Esophagus squamous epithelium (tissue), 4 donors: ENCODE measurements around the gene GCNT2.

Source experiments
- CTCF ChIP-seq, 6 experiments: fragments of 450-650 bp in 4 of 6; fragments of 200-600 bp in 2 of 6; sonication (generic) in 2 of 6; IDR thresholded peaks; one replicate each; pipeline ENCODE4 v1.5.1; 2016 to 2019; ENCODE audit warnings: antibody characterized with exemption in 6 of 6, mild to moderate bottlenecking in 4 of 6, moderate library complexity in 4 of 6
- POLR2A ChIP-seq, 4 donors: fragments of 450-650 bp; IDR thresholded peaks; one replicate each; pipeline ENCODE4 v1.6.1; 2017; ENCODE audit warnings: antibody characterized with exemption in 4 of 4, mild to moderate bottlenecking in 4 of 4, moderate library complexity in 3 of 4

GRCh38 chr6:10643201-10643651 is 122.1 kb downstream of the GCNT2 start:
- TF ChIP-seq CTCF (IDR thresholded peaks at IDR 0.05) (no peak), POLR2A (IDR thresholded peaks at IDR 0.05) (no peak)
